Kidney (tissue), 14 donors: ENCODE data around the gene PTPA. TPM values are rescaled to one million over a fixed set of nuclear protein-coding genes. Genes with fewer than 3 reads are reported as not detected.

ENCODE experiments used
- DNase-seq, 5 donors: peaks; one replicate each; pipeline ENCODE4 v3.0.0-alpha.2; 2013 to 2020
- FAIRE-seq: peaks from 2 replicates; lab custom pipeline; 2012; peaks lifted over from hg19 to GRCh38; lab: Jason Lieb, UNC
- H3K27ac ChIP-seq, 2 donors: one replicate each; pipeline ENCODE4 v1.7.0; 2013; ENCODE audit warnings: low read depth in 2 of 2, low read length in 2 of 2, inconsistent platforms in 1 of 2
- H3K27me3 ChIP-seq: one replicate; pipeline ENCODE4 v1.7.1; 2013; ENCODE audit warnings: low read length, inconsistent platforms; ENCODE audit not compliant: control insufficient read depth, insufficient read depth
- H3K36me3 ChIP-seq, 3 donors: one replicate each; pipeline versions ENCODE4 v1.7.0 to v1.7.1; 2013; ENCODE audit warnings: low read length in 3 of 3, control low read depth in 1 of 3, inconsistent platforms in 1 of 3; ENCODE audit not compliant: insufficient read depth in 3 of 3, control insufficient read depth in 2 of 3
- H3K4me1 ChIP-seq, 3 donors: one replicate each; pipeline versions ENCODE4 v1.7.0 to v1.7.1; 2013; ENCODE audit warnings: low read length in 3 of 3, inconsistent platforms in 1 of 3, low read depth in 1 of 3; ENCODE audit not compliant: control insufficient read depth in 2 of 3, insufficient read depth in 2 of 3
- H3K4me3 ChIP-seq, 3 donors: one replicate each; pipeline versions ENCODE4 v1.7.0 to v1.8.1; 2013; ENCODE audit warnings: low read length in 3 of 3, control low read depth in 1 of 3, inconsistent platforms in 1 of 3
- H3K9ac ChIP-seq, 3 donors: one replicate each; pipeline versions ENCODE4 v1.7.0 to v1.7.1; 2013; ENCODE audit warnings: low read length in 3 of 3, control low read depth in 1 of 3, inconsistent platforms in 1 of 3
- H3K9me3 ChIP-seq, 3 donors: one replicate each; pipeline versions ENCODE4 v1.7.0 to v1.7.1; 2013; ENCODE audit warnings: low read length in 3 of 3, control low read depth in 1 of 3, inconsistent platforms in 1 of 3; ENCODE audit not compliant: control insufficient read depth in 2 of 3, insufficient read depth in 1 of 3
- intact Hi-C: fragments of 100-400 bp; cut with DNase I; formaldehyde crosslinking; loops from one replicate; pipeline ENCODE4 v1.11.1; 2022
- polyA plus RNA-seq: library from polyadenylated mRNA; stranded (reverse); fragments of 350-450 nt; fragmentation: Illumina TruSeq; extraction: RNeasy Lipid Tissue Mini Kit (QIAGEN cat#74804); gene quantifications from one replicate; pipeline ENCODE4 v1.2.3, GENCODE V29; 2014; ENCODE audit warnings: low read depth, low replicate concordance; ENCODE audit not compliant: insufficient read depth
- total RNA-seq: library from RNA; stranded (reverse); fragmentation: NEBNext Ultra II Directional; extraction: Animal tissue kit (Norgen Biotek cat#: 25700); gene quantifications from one replicate; pipeline ENCODE4 v1.2.1, GENCODE V29; 2021
- TF ChIP-seq, protein P1 (sequence below): IDR thresholded peaks from 3 replicates; pipeline ENCODE4 v1.5.1; 2012; ENCODE audit warnings: mild to moderate bottlenecking, moderate library complexity, borderline replicate concordance; ENCODE audit not compliant: insufficient read depth; ENCODE audit errors: extremely low read depth
- donor health status: control.
- donor health status: control.
- donor health status: control.
- donor health status: control.
- donor health status: control.
- donor health status: DM: yes; HTN: yes; CAD: no.
- donor health status: Normal renal cell carcinoma (clear cell type).

The PTPA gene
- total and polyA plus RNA-seq, 2 donors from 2014 or later, result 161 to 164 TPM

DNA sequence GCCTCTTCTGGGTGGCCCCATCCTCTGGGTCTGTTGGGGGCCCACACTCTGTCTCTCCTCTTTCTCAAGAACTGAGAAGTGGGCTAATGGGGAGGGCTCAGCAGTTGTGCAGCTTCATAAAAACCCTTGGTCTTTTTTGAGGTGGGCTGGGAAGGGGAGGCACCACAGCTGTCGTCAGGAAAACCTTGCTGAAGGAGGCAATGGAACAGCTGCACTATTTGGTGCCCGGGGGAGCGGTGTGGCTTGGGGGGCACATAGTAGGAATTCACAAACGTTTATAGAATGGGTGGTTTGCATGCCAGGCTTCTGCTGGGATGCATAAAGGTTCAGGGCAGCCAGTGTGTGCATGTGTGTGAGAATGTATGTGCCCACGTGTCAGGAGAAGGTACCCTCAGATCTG is 70.0 kb downstream of the PTPA start:
- Histone ChIP-seq H3K9ac (no peak overlapping the region), H3K4me1 (peaks cover 3 to 26% (median 15%) of the 10 kb centered on the region in 3 donors), H3K27ac (no peak overlapping the region), H3K27me3 (no peaks in the 10 kb centered on the region), H3K36me3 (no peaks in the 10 kb centered on the region), H3K9me3 (no peaks in the 10 kb centered on the region), H3K4me3 (no peak overlapping the region)
- no peak for FAIRE-seq
- TF ChIP-seq, protein P1, sequence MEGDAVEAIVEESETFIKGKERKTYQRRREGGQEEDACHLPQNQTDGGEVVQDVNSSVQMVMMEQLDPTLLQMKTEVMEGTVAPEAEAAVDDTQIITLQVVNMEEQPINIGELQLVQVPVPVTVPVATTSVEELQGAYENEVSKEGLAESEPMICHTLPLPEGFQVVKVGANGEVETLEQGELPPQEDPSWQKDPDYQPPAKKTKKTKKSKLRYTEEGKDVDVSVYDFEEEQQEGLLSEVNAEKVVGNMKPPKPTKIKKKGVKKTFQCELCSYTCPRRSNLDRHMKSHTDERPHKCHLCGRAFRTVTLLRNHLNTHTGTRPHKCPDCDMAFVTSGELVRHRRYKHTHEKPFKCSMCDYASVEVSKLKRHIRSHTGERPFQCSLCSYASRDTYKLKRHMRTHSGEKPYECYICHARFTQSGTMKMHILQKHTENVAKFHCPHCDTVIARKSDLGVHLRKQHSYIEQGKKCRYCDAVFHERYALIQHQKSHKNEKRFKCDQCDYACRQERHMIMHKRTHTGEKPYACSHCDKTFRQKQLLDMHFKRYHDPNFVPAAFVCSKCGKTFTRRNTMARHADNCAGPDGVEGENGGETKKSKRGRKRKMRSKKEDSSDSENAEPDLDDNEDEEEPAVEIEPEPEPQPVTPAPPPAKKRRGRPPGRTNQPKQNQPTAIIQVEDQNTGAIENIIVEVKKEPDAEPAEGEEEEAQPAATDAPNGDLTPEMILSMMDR, result no peak
- intact Hi-C loops, result loop anchor here (10.0 kb wide), 1 partner anchor 134 kb away; no protein-coding TSS in a partner anchor
- no peak for DNase-seq

- H3K9me3 ChIP-seq, result no peaks in the 10 kb centered on the region
- H3K4me3 ChIP-seq, result no peak overlapping the region
- peaks cover 3 to 26% (median 15%) of the 10 kb centered on the region in 3 donors for H3K4me1 ChIP-seq
- DNase-seq (no peak), FAIRE-seq (no peak)
- H3K9ac ChIP-seq, result no peak overlapping the region
- TF ChIP-seq, protein P1, result no peak
- no peaks in the 10 kb centered on the region for H3K27me3 ChIP-seq
- no peak overlapping the region for H3K27ac ChIP-seq
- no peaks in the 10 kb centered on the region for H3K36me3 ChIP-seq
- intact Hi-C loops, result loop anchor here (10.0 kb wide), 1 partner anchor 133 kb away; no protein-coding TSS in a partner anchor
These were observed 70.9 kb downstream of the PTPA start for GRCh38 chr9:129182122-129182521.

DNA sequence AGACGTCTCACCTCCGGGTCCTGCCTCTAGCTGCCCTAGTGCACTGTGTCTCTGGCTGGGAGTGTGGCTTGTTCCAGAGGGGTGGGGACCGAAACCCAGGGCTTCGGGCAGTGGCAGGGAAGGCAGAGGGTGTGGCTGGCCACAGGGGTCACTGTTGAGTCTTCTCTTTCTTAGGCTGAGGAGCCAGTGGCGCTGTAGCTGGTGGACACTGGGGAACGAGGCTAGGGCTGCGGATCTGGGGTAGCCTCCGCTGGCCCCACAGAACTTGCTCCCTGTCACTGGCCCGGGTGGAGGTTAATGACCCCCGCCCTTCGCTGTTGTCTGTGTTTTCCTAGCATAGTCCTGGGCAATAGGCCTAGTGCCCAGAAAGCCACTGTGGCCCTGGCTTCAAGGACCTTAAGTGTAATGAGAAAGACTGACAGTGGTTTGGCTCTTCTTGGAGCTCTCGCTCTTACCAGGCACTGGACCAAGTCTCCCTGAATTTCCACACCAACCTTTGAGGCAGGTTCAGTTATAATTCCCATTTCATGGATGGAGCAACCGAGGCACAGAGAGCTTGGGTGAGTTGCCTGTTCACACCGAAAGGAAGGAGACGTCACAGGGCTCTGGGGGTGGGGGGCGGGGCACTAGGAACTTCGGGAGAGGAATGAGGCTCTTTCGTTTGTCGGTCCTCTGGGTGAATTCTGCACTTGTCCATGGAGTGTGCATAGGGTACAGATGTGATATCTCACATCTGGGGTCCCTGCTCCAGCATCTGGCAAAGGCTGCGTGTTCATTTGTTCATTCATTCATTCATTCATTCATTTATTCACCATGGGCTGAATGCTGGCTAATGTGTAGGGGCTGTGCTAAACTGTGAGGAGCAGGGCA is 71.6 kb downstream of the PTPA start:
- Histone ChIP-seq H3K27ac (peak overlapping the region in 1 of 2 donors; percentile 57), H3K4me3 (no peak overlapping the region), H3K9me3 (no peaks in the 10 kb centered on the region), H3K36me3 (no peaks in the 10 kb centered on the region), H3K9ac (no peak overlapping the region), H3K4me1 (peaks cover 3 to 26% (median 15%) of the 10 kb centered on the region in 3 donors), H3K27me3 (no peaks in the 10 kb centered on the region)
- intact Hi-C loops, result loop anchor here (10.0 kb wide), 1 partner anchor 132 kb away; no protein-coding TSS in a partner anchor
- peak in 1 of 5 donors; percentile 65 for DNase-seq
- TF ChIP-seq, protein P1, result peak; percentile 14
- no peak for FAIRE-seq
